Activated naive CD8-positive, alpha-beta T cell treated with anti-CD3 and anti-CD28 coated beads for 36 hours (primary cell): ENCODE results near the gene PCARE. TPM values are rescaled to one million over a fixed set of nuclear protein-coding genes. Genes with fewer than 3 reads are reported as not detected.
A peak's percentile ranks its signal among the peaks of the same experiment; 100 is the strongest.

Experiments
- DNase-seq: peaks from one replicate; pipeline ENCODE4 v3.0.0; 2021
- H3K27ac Mint-ChIP-seq: one replicate; pipeline ENCODE4 v1.8.0; 2022; ENCODE audit warnings: mild to moderate bottlenecking, moderate library complexity, mixed read lengths
- H3K27me3 Mint-ChIP-seq: one replicate; pipeline ENCODE4 v1.8.0; 2022; ENCODE audit warnings: mild to moderate bottlenecking, mixed read lengths
- H3K36me3 Mint-ChIP-seq: one replicate; pipeline ENCODE4 v1.8.0; 2021; ENCODE audit warnings: mild to moderate bottlenecking, mixed read lengths
- H3K4me1 Mint-ChIP-seq: one replicate; pipeline ENCODE4 v1.8.0; 2021; ENCODE audit warnings: mixed read lengths
- H3K4me3 Mint-ChIP-seq: one replicate; pipeline ENCODE4 v1.8.0; 2022; ENCODE audit warnings: mild to moderate bottlenecking, moderate library complexity, mixed read lengths
- H3K9me3 Mint-ChIP-seq: one replicate; pipeline ENCODE4 v1.8.0; 2022; ENCODE audit warnings: mixed read lengths
- total RNA-seq, 2 experiments: library from RNA; stranded (reverse); gene quantifications; one replicate each; pipeline ENCODE4 v1.2.3, GENCODE V29; 2021

Gene PCARE
- total RNA-seq: not detected

- peaks cover 2% of the 10 kb centered on the region for H3K9me3 Mint-ChIP-seq
- H3K4me1 Mint-ChIP-seq: no peaks in the 10 kb centered on the region
- no peak within 1 kb of the TSS for H3K4me3 Mint-ChIP-seq
These were observed at the start of gene PCARE for GRCh38 chr2:29074411-29074810. Gene PCARE, minus strand, starts transcription at chr2:29074523. Its CDS starts 262 bp downstream, at chr2:29074261.

DNA sequence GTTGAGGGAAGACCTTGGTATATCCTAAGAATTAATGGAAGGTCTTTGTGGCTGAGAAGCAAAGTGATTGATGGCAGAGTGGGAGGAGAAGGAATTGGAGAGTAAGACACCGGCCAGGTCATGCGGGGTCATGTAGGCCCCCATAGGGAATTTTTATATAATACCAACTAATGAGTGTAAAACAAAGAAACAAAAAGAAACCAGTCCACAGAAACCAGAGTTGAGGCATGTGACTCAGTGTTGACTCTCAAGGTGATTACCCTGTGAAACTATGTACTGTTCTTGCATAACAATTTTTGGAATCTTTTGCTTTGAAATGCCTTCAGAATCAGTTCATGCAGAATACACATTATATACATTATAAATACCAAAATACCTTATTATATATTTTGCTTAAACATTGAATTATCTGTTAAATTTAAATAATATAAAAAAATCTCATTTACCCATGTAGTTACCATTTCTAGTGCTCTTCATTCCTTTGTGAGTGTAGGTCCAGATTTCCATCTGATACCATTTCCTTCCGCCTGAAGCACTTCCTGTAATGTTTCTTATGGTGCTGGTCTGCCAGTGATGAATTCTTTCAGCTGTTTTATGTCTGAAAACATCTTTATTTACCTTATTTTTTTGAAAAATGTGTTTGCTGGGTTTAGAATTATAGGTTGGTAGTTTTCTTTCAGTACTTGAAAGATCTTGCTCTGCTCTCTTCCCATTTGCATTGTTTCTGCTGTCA, 49.5 kb upstream of the PCARE start:
- Mint-ChIP-seq H3K27ac (peak overlapping the region; percentile 65), H3K4me3 (no peak overlapping the region), H3K9me3 (peaks cover 5% of the 10 kb centered on the region), H3K4me1 (peaks cover 55% of the 10 kb centered on the region), H3K27me3 (no peaks in the 10 kb centered on the region), H3K36me3 (peaks cover 57% of the 10 kb centered on the region)
- no peak for DNase-seq

More at GRCh38 chr2:29074411-29074810, at the start of gene PCARE:
- no peak within 1 kb of the TSS for H3K27ac Mint-ChIP-seq
- no peaks in the 10 kb centered on the region for H3K36me3 Mint-ChIP-seq
- H3K27me3 Mint-ChIP-seq: no peaks in the 10 kb centered on the region
- DNase-seq: no peak

DNA sequence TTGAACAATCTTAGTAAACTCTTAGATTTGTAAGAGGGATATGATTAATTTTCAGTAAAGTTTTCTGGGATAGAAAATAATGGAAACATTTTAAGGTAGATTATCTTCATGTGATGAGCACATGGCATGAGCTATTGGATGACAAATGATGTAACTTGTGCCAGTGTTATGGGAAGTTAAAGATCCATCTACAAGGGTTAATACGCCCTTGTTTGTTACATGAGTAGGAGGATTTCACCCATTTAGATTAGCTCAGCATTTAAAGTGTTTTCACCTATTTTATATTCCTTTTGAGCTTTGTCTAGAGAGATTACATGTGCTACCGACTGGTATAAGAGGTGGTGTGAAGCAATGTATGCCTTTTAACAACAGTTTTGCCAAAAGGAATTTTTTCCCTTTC, 46.5 kb upstream of the PCARE start:
- H3K27ac Mint-ChIP-seq: no peak overlapping the region
- no peak for DNase-seq
- H3K27me3 Mint-ChIP-seq: no peaks in the 10 kb centered on the region
- H3K4me3 Mint-ChIP-seq: no peak overlapping the region
- H3K9me3 Mint-ChIP-seq: peaks cover 5% of the 10 kb centered on the region
- H3K4me1 Mint-ChIP-seq: peaks cover 52% of the 10 kb centered on the region
- H3K36me3 Mint-ChIP-seq: peaks cover 49% of the 10 kb centered on the region

GRCh38 chr2:29119211-29119610, 44.9 kb upstream of the PCARE start:
- peaks cover 54% of the 10 kb centered on the region for H3K4me1 Mint-ChIP-seq
- H3K9me3 Mint-ChIP-seq: peaks cover 3% of the 10 kb centered on the region
- H3K4me3 Mint-ChIP-seq: no peak overlapping the region
- H3K27me3 Mint-ChIP-seq: no peaks in the 10 kb centered on the region
- no peak overlapping the region for H3K27ac Mint-ChIP-seq
- peaks cover 33% of the 10 kb centered on the region for H3K36me3 Mint-ChIP-seq
- no peak for DNase-seq

GRCh38 chr2:29117636-29118303, 43.4 kb upstream of the PCARE start:
- DNase-seq: no peak
- peaks cover 44% of the 10 kb centered on the region for H3K4me1 Mint-ChIP-seq
- peaks cover 20% of the 10 kb centered on the region for H3K36me3 Mint-ChIP-seq
- no peak overlapping the region for H3K4me3 Mint-ChIP-seq
- no peaks in the 10 kb centered on the region for H3K27me3 Mint-ChIP-seq
- H3K27ac Mint-ChIP-seq: no peak overlapping the region
- H3K9me3 Mint-ChIP-seq: no peaks in the 10 kb centered on the region

DNA sequence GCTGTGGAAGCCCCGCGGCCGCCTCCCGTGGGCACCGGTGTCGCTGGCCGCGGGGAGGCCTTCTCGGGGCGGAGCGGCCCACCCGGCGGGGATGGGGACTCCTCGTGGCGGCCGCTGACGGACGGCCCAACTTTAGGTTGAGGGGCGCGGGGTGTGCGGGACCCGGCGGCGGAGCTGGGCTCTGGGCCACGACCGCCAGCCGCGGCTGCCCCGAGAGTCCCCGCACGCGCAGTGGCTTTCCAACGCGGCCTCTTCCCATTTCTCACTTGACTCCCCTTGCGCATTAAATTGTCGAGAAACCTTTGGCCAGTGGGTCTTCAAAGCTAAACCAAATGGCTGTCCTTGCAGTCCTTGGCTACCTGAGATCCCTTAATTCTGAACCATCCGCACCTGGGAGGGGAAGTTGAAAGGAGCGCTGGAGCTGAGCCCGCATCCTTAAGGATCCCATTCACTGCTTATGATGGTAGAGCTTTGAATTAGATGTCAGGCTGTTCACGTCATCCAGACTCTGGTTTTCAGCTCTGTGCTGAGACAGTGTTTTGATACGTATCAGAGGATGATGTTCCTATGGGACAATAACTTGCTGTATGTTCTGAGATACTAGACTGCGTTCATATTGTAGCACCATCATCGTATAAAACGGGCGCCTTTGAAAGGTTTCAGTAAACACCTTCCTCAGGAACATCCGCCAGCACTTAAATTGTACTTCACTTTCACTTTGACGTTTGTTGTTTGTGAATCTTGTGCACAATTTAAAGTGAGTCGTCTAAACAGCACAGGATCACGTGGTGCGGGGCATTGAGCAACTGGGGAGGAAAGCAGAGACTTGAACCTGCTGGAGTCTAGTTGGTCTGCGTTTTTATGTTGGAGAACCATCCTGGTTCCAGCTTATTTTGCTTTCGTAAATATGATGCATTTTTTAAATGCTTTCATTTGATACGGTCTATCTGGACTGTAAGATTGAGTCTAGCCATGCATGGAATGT, 41.8 kb upstream of the PCARE start:
- peak overlapping the region; percentile 91 for H3K4me3 Mint-ChIP-seq
- H3K36me3 Mint-ChIP-seq: peaks cover 4% of the 10 kb centered on the region
- no peaks in the 10 kb centered on the region for H3K9me3 Mint-ChIP-seq
- DNase-seq: peak; percentile 61
- no peaks in the 10 kb centered on the region for H3K27me3 Mint-ChIP-seq
- peak overlapping the region; percentile 89 for H3K27ac Mint-ChIP-seq
- peaks cover 42% of the 10 kb centered on the region for H3K4me1 Mint-ChIP-seq

DNA sequence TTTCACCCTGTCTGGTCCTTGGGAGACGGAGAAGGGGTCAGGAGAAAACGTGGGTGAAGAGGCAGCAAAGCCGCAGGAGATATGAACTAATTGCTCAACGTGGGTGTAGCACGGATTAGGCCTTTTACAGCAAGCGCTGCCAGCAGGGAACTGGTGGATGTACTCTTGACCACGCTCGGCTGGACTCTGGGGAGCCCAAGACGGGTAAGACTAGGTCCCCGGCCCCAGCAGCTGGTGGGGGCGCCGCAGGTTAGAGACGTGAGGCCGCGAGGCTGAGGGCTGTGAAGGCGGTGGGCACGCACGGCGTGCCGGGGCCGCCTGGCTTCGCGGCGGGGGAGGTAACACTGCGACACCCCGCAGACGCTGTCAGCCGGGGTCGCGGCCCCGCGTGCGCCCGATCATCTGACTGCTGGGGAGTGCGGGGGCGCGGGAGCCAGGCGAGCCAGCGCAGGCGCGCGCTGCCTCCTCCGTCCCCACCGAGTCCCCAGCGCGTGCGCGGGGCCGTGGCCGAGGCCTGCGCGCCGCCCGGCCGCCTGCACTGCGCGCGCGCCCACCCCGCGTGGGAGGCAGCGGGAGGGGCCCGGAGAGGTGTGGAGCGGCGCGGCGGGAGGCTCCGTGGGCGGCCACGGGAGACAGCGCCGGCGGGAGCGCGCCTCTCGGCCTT, 40.8 kb upstream of the PCARE start, which contains the start of gene CLIP4:
TSS of gene CLIP4 (plus strand) at position 470 of the 664 bp plus-strand sequence. CDS start 5,974 bp downstream, outside the sequence.
- H3K9me3 Mint-ChIP-seq: no peaks in the 10 kb centered on the region
- H3K4me1 Mint-ChIP-seq: peaks cover 38% of the 10 kb centered on the region
- H3K27ac Mint-ChIP-seq: peak within 1 kb of the TSS; percentile 89
- peak; percentile 86 for DNase-seq
- no peaks in the 10 kb centered on the region for H3K27me3 Mint-ChIP-seq
- peaks cover 4% of the 10 kb centered on the region for H3K36me3 Mint-ChIP-seq
- peak within 1 kb of the TSS; percentile 91 for H3K4me3 Mint-ChIP-seq

- Mint-ChIP-seq H3K27me3 (peaks cover 2% of the 10 kb centered on the region), H3K36me3 (peaks cover 4% of the 10 kb centered on the region), H3K9me3 (no peaks in the 10 kb centered on the region), H3K27ac (peak overlapping the region; percentile 88), H3K4me3 (peak overlapping the region; percentile 80), H3K4me1 (peaks cover 35% of the 10 kb centered on the region)
- DNase-seq: no peak
These were observed 40.2 kb upstream of the PCARE start for GRCh38 chr2:29114586-29114945.

GRCh38 chr2:29113891-29114321, 39.6 kb upstream of the PCARE start:
- H3K36me3 Mint-ChIP-seq: peaks cover 4% of the 10 kb centered on the region
- DNase-seq: no peak
- no peaks in the 10 kb centered on the region for H3K9me3 Mint-ChIP-seq
- no peak overlapping the region for H3K4me3 Mint-ChIP-seq
- H3K27ac Mint-ChIP-seq: no peak overlapping the region
- H3K4me1 Mint-ChIP-seq: peaks cover 29% of the 10 kb centered on the region
- peaks cover 4% of the 10 kb centered on the region for H3K27me3 Mint-ChIP-seq

GRCh38 chr2:29113027-29113686, 38.8 kb upstream of the PCARE start:
- no peak for DNase-seq
- H3K27me3 Mint-ChIP-seq: peaks cover 5% of the 10 kb centered on the region
- H3K36me3 Mint-ChIP-seq: peaks cover 3% of the 10 kb centered on the region
- no peaks in the 10 kb centered on the region for H3K9me3 Mint-ChIP-seq
- no peak overlapping the region for H3K4me3 Mint-ChIP-seq
- H3K4me1 Mint-ChIP-seq: peaks cover 25% of the 10 kb centered on the region
- H3K27ac Mint-ChIP-seq: no peak overlapping the region

- Mint-ChIP-seq H3K27ac (no peak overlapping the region), H3K9me3 (no peaks in the 10 kb centered on the region), H3K4me3 (no peak overlapping the region)
These were observed 38.1 kb upstream of the PCARE start for GRCh38 chr2:29112379-29112778.

GRCh38 chr2:29110916-29111535, 36.7 kb upstream of the PCARE start:
- no peak overlapping the region for H3K4me3 Mint-ChIP-seq
- peaks cover 13% of the 10 kb centered on the region for H3K4me1 Mint-ChIP-seq
- DNase-seq: no peak

More at GRCh38 chr2:29112379-29112778, 38.1 kb upstream of the PCARE start:
- peaks cover 2% of the 10 kb centered on the region for H3K36me3 Mint-ChIP-seq
- peaks cover 7% of the 10 kb centered on the region for H3K27me3 Mint-ChIP-seq
- peaks cover 17% of the 10 kb centered on the region for H3K4me1 Mint-ChIP-seq
- DNase-seq: no peak

DNA sequence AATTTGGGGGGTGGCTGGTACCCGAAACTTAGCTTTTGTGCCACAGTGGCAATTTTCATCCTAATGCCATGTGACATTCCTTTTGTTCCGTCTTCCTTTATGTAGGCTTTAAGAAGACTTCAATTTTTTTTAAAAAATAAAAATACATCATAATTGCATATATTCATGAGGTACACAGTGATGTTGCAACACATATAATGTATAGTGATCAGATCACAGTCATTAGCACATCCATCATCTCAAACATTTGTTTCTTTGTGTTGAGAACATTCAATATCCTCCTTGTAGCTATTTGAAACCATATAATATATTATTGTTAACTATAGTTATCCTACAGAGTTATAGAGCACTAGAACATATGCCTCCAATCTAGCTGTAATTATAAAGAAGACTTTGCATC, 34.9 kb upstream of the PCARE start:
- H3K27ac Mint-ChIP-seq: no peak overlapping the region
- H3K27me3 Mint-ChIP-seq: peaks cover 7% of the 10 kb centered on the region

More at GRCh38 chr2:29110916-29111535, 36.7 kb upstream of the PCARE start:
- Mint-ChIP-seq H3K36me3 (no peaks in the 10 kb centered on the region), H3K9me3 (no peaks in the 10 kb centered on the region), H3K27ac (no peak overlapping the region), H3K27me3 (peaks cover 7% of the 10 kb centered on the region)

More for the DNA sequence above, 34.9 kb upstream of the PCARE start:
- Mint-ChIP-seq H3K9me3 (no peaks in the 10 kb centered on the region), H3K4me3 (no peak overlapping the region), H3K36me3 (no peaks in the 10 kb centered on the region), H3K4me1 (peaks cover 7% of the 10 kb centered on the region)
- DNase-seq: no peak
